A549 (cell line): ENCODE measurements around the gene APBB2.

Experiments used
- BCL3 ChIP-seq: fragments of >200 bp; sonication (Bioruptor Twin); formaldehyde crosslinking; IDR thresholded peaks from 3 replicates; pipeline ENCODE4 v1.6.1; 2016
- CTCF ChIP-seq: fragments of >200 bp; sonication (Bioruptor Twin); formaldehyde crosslinking; IDR thresholded peaks from 3 replicates; pipeline ENCODE4 v1.5.1; 2016
- HDAC2 ChIP-seq: fragments of 200-600 bp; sonication (generic); IDR thresholded peaks from 2 replicates; pipeline ENCODE4 v1.6.1; 2016
- MAZ ChIP-seq: fragments of 150-350 bp; IDR thresholded peaks from 2 replicates; pipeline ENCODE4 v1.6.1; 2014; ENCODE audit warnings: antibody characterized with exemption, low read depth, low read length, borderline replicate concordance
- NFE2L2 ChIP-seq: fragments of 150-350 bp; conservative IDR thresholded peaks from 2 replicates; pipeline ENCODE4 v1.6.1; 2014; ENCODE audit warnings: low read length
- POLR2A ChIP-seq: IDR thresholded peaks from 2 replicates; pipeline ENCODE4 v1.6.1; 2012; ENCODE audit warnings: mild to moderate bottlenecking, low read length
- RCOR1 ChIP-seq: fragments of 150-350 bp; IDR thresholded peaks from 2 replicates; pipeline ENCODE4 v1.6.1; 2014; ENCODE audit warnings: antibody characterized with exemption, low read length, low read depth

- TF ChIP-seq MAZ (no peak), CTCF (no peak), HDAC2 (no peak), BCL3 (no peak), RCOR1 (no peak), POLR2A (no peak), NFE2L2 (no peak)
Observed at GRCh38 chr4:40966091-40966490, 248.3 kb downstream of the APBB2 start.
